T-helper 22 cell (primary cell): ENCODE results near the gene TAL2.

Experiments used
- DNase-seq: peaks from one replicate; pipeline ENCODE4 v3.0.0-alpha.2; 2020; ENCODE audit warnings: low read depth

The TAL2 gene

DNA sequence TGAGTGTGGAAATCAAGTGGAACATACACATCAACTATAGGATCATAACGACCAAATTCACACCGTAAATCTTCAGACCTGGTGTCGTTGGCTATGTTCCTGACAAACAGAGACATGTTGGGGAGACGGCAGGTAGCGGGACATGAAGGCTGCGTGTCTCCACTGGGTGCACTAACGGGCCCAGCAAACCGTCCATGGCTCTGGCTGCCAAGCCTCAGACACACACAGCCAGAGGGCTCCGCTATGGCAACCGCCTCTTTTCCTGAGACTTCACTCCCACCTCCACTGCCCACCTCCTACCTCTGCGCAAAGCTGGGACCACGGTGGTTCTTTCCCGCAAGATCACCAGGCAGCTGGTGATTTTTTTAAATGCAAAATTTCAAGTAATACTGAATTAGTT is 48.4 kb downstream of the TAL2 start:
- no peak for DNase-seq

DNA sequence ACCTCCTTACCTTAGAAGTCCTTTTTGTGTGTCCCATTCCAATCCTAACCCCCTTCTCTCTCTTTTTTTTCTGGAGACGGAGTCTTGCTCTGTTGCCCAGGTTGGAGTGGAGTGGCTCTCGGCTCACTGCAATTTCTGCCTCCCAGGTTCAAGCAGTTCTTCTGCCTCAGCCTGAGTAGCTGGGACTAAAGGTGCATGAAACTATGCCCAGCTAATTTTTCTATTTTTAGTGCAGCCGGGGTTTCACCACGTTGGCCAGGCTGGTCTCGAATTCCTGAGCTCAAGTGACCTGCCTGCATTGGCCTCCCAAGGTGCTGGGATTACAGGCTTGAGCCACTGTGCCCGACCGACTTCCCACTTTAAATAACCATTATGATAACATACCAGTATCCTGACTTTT is 49.6 kb downstream of the TAL2 start:
- no peak for DNase-seq

DNA sequence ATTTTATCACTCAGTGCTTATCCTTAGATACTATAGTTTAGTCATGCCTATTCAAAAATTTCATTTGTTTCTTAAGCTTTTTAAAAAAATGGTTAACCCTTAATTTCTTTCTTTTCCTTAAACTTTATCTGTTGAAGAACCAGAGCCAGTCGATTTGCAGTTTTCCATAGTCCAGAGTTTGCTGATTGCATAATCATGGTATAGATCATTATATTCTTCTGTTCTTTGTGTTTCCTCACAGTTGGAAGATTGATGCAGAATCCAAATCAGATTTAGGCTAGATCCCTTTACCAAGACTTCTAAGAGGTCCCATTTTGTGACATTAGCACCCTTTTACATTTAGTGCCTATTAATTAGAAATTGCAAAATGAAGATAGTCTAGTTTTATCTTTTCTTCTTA is 50.0 kb downstream of the TAL2 start:
- DNase-seq = no peak
